ENCODE measurements around the gene SCFD2. TPM values are rescaled to one million over a fixed set of nuclear protein-coding genes. Genes with fewer than 3 reads are reported as not detected.

Gene SCFD2
- total and polyA plus RNA-seq, 9 donors = 5.1 to 42.1 (median 13.5) TPM

DNA sequence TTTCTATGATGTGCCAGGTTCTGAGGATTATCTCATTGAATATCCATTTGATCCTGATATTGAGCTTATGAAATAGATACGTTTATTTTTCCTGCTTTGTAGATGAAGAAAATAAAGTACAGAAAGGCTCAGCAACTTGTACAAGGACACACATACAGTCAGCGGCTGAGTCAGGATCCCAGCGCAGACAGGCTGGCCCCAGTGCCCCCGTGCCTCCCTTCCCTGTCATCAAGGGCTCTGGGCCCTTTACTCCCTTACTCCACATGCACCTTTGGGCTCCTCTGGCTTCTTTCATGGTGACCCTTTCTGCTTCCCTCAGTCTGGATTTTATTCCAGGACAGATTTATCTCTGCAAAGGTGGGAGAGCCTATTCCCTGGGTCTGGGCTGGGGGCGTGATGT lies 490.9 kb downstream of the SCFD2 start:
- Histone ChIP-seq H3K4me1 (ENCODE audit: insufficient read depth) (peaks cover 1% of the 10 kb centered on the region), H3K27me3 (no peaks in the 10 kb centered on the region), H3K36me3 (no peaks in the 10 kb centered on the region), H3K4me3 (no peak overlapping the region), H3K27ac (no peak overlapping the region), H3K9me3 (no peaks in the 10 kb centered on the region)
- intact Hi-C loops (cut with DNase I) = no loop called here
- no peak for DNase-seq
- no peak for TF ChIP-seq POLR2A (IDR thresholded peaks at IDR 0.05)
- TF ChIP-seq EP300 (IDR thresholded peaks at IDR 0.05) = no peak
- TF ChIP-seq, protein P1, sequence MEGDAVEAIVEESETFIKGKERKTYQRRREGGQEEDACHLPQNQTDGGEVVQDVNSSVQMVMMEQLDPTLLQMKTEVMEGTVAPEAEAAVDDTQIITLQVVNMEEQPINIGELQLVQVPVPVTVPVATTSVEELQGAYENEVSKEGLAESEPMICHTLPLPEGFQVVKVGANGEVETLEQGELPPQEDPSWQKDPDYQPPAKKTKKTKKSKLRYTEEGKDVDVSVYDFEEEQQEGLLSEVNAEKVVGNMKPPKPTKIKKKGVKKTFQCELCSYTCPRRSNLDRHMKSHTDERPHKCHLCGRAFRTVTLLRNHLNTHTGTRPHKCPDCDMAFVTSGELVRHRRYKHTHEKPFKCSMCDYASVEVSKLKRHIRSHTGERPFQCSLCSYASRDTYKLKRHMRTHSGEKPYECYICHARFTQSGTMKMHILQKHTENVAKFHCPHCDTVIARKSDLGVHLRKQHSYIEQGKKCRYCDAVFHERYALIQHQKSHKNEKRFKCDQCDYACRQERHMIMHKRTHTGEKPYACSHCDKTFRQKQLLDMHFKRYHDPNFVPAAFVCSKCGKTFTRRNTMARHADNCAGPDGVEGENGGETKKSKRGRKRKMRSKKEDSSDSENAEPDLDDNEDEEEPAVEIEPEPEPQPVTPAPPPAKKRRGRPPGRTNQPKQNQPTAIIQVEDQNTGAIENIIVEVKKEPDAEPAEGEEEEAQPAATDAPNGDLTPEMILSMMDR (IDR thresholded peaks at IDR 0.05) = no peak
- 92 to 94% (median 93%) methylated on average over 5 of the region's 5 CpGs for WGBS, 3 donors

DNA sequence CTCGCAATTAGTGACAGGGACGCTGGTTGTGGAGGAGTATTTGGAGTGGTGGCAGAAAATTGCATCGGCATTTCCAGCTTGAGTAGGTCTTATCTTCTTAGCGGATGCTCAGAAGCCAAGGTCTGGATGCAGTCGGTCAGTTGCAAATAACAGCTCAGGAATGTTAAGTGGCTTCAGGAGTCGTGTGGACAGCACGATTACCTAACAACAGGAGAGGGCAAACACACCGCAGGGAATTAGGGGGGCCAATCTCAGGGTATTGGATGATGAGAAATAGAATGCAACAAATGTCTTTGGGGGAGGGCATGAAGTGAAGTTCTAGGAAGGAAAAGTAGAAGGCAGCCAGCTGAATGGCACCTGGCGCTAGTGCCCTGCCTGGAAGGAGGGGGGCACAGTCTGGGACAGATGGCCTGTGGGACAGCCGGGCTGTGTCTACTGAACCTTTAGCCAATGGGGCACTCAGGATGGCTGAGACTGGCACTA lies 492.0 kb downstream of the SCFD2 start:
- Histone ChIP-seq H3K36me3 (no peaks in the 10 kb centered on the region), H3K4me3 (no peak overlapping the region), H3K4me1 (ENCODE audit: insufficient read depth) (peaks cover 9% of the 10 kb centered on the region), H3K9me3 (no peaks in the 10 kb centered on the region), H3K27me3 (no peaks in the 10 kb centered on the region), H3K27ac (no peak overlapping the region)
- TF ChIP-seq, protein P1 (IDR thresholded peaks at IDR 0.05) = no peak
- no peak for TF ChIP-seq POLR2A (IDR thresholded peaks at IDR 0.05)
- no peak for TF ChIP-seq EP300 (IDR thresholded peaks at IDR 0.05)
- 48 to 57% (median 49%) methylated on average over 10 of the region's 10 CpGs for WGBS, 3 donors
- DNase-seq = no peak
- intact Hi-C loops (cut with DNase I) = no loop called here

DNA sequence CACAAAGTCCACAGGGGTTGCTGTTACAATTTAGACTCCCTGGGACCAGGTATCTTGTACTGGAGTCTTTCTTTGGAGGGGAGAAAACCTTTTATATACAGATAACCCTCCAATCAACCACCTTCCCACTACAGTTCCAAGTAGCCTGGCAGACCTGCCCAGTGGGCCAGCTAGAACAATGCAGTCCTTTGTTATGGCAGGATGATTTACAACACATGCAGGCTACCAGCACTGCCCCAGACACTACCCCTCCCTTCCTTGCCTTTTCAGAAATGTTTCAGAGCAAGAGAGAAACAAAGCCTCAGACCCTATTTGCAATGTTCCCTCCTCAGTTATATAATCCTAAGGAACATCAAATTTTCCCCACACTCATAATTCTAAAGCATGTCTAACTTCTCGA lies 492.7 kb downstream of the SCFD2 start:
- intact Hi-C loops (cut with DNase I) = no loop called here
- H3K4me1 ChIP-seq (ENCODE audit: insufficient read depth) = peaks cover 11% of the 10 kb centered on the region
- H3K36me3 ChIP-seq = no peaks in the 10 kb centered on the region
- no peaks in the 10 kb centered on the region for H3K27me3 ChIP-seq
- H3K4me3 ChIP-seq = no peak overlapping the region
- H3K27ac ChIP-seq = no peak overlapping the region
- TF ChIP-seq EP300 (IDR thresholded peaks at IDR 0.05) = no peak
- TF ChIP-seq, protein P1 (IDR thresholded peaks at IDR 0.05) = no peak
- no peak for TF ChIP-seq POLR2A (IDR thresholded peaks at IDR 0.05)
- DNase-seq = no peak
- WGBS, 3 donors = 52 to 71% (median 62%) methylated on average over 1 of the region's 1 CpG
- H3K9me3 ChIP-seq = no peaks in the 10 kb centered on the region

DNA sequence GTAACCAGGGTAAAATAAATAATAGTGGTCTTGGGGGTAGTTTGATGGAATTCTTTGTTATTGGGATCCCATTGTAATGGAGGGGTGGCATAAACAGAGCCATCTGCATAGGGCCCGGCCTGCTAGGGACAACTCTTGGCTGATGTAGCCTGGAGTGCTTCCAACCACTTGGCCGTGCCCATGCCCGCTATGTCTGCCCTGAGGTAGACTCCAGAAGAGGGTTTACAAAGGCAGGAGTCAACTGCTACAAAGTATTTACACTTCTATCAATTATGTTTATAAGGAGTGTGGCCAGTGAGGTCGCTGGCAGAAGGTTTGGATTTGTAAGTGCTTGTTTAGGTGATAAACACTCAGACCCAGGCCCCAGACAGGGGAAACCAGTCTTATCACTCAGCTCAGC lies 495.6 kb downstream of the SCFD2 start:
- Histone ChIP-seq H3K27me3 (no peaks in the 10 kb centered on the region), H3K4me3 (no peak overlapping the region), H3K4me1 (ENCODE audit: insufficient read depth) (peaks cover 15% of the 10 kb centered on the region), H3K36me3 (no peaks in the 10 kb centered on the region), H3K27ac (peak overlapping the region in 1 of 2 donors; percentile 37), H3K9me3 (no peaks in the 10 kb centered on the region)
- intact Hi-C loops (cut with DNase I) = no loop called here
- no peak for DNase-seq
- TF ChIP-seq POLR2A (IDR thresholded peaks at IDR 0.05) (no peak), EP300 (IDR thresholded peaks at IDR 0.05) (no peak)
- TF ChIP-seq, protein P1 (IDR thresholded peaks at IDR 0.05) = no peak
- 90 to 96% (median 94%) methylated on average over 4 of the region's 4 CpGs for WGBS, 3 donors

Measured in ovary (tissue), 9 donors.